Astrocyte (in vitro differentiated cells and primary cell): ENCODE results near the gene GIPC1. TPM values are rescaled to one million over a fixed set of nuclear protein-coding genes. Genes with fewer than 3 reads are reported as not detected.

Experiments used
- DNase-seq: peaks from one replicate; pipeline ENCODE4 v3.0.0-alpha.2; 2010; ENCODE audit warnings: low read depth
- FAIRE-seq: peaks from 2 replicates; lab custom pipeline; 2011; peaks lifted over from hg19 to GRCh38; lab: Jason Lieb, UNC
- H2AFZ ChIP-seq: 2 replicates; pipeline ENCODE4 v1.6.0; 2012; ENCODE audit warnings: low read depth, low read length, inconsistent platforms
- H3K27ac ChIP-seq: 2 replicates; pipeline ENCODE4 v1.5.1; 2011; ENCODE audit warnings: low read depth, low read length, inconsistent platforms
- H3K27me3 ChIP-seq: 2 replicates; pipeline ENCODE4 v1.6.0; 2011; ENCODE audit warnings: low read length, inconsistent platforms; ENCODE audit not compliant: insufficient read depth
- H3K36me3 ChIP-seq: 2 replicates; pipeline ENCODE4 v1.5.1; 2011; ENCODE audit warnings: low read length, inconsistent platforms; ENCODE audit not compliant: insufficient read depth
- H3K4me1 ChIP-seq: 2 replicates; pipeline ENCODE4 v1.5.1; 2011; ENCODE audit warnings: low read length, inconsistent platforms; ENCODE audit not compliant: insufficient read depth
- H3K4me2 ChIP-seq: 2 replicates; pipeline ENCODE4 v1.6.0; 2012; ENCODE audit warnings: low read length, inconsistent platforms
- H3K4me3 ChIP-seq: 2 replicates; pipeline ENCODE4 v1.5.1; 2011; ENCODE audit warnings: low read depth, mild to moderate bottlenecking, low read length, inconsistent platforms; ENCODE audit not compliant: insufficient read depth
- H3K79me2 ChIP-seq: 2 replicates; pipeline ENCODE4 v1.6.0; 2012; ENCODE audit warnings: mild to moderate bottlenecking, low read length, inconsistent platforms; ENCODE audit not compliant: insufficient read depth
- H3K9ac ChIP-seq: 2 replicates; pipeline ENCODE4 v1.6.0; 2012; ENCODE audit warnings: mild to moderate bottlenecking, low read length, inconsistent platforms
- H3K9me3 ChIP-seq: 2 replicates; pipeline ENCODE4 v1.5.1; 2012; ENCODE audit warnings: low read depth, mild to moderate bottlenecking, low read length, inconsistent platforms; ENCODE audit not compliant: insufficient read depth
- H4K20me1 ChIP-seq: 2 replicates; pipeline ENCODE4 v1.6.0; 2012; ENCODE audit warnings: low read length, inconsistent platforms; ENCODE audit not compliant: insufficient read depth
- H3K27ac Mint-ChIP-seq: one replicate; pipeline ENCODE4 v1.8.0; 2021; ENCODE audit warnings: mild to moderate bottlenecking, mixed read lengths; ENCODE audit not compliant: unreplicated experiment
- H3K27me3 Mint-ChIP-seq: one replicate; pipeline ENCODE4 v1.8.0; 2021; ENCODE audit warnings: low read depth, mixed read lengths; ENCODE audit not compliant: unreplicated experiment
- H3K36me3 Mint-ChIP-seq: one replicate; pipeline ENCODE4 v1.8.0; 2021; ENCODE audit warnings: low read depth, mixed read lengths; ENCODE audit not compliant: unreplicated experiment
- H3K4me1 Mint-ChIP-seq: one replicate; pipeline ENCODE4 v1.8.0; 2021; ENCODE audit warnings: low read depth, mixed read lengths; ENCODE audit not compliant: unreplicated experiment
- H3K4me3 Mint-ChIP-seq: one replicate; pipeline ENCODE4 v1.8.0; 2021; ENCODE audit warnings: mild to moderate bottlenecking, moderate library complexity, mixed read lengths; ENCODE audit not compliant: unreplicated experiment
- H3K9me3 Mint-ChIP-seq: one replicate; pipeline ENCODE4 v1.8.0; 2021; ENCODE audit warnings: mild to moderate bottlenecking, mixed read lengths; ENCODE audit not compliant: unreplicated experiment
- EZH2 ChIP-seq: IDR thresholded peaks from 2 replicates; pipeline ENCODE4 v1.6.1; 2012; ENCODE audit warnings: mild to moderate bottlenecking, low read length, inconsistent platforms; ENCODE audit not compliant: insufficient read depth
- total RNA-seq: library from RNA; stranded (reverse); gene quantifications from 2 replicates; pipeline ENCODE4 v1.2.1, GENCODE V29; 2021
- TF ChIP-seq, protein P1 (sequence below): IDR thresholded peaks from 2 replicates; pipeline ENCODE4 v1.5.1; 2011; ENCODE audit warnings: low read depth, mild to moderate bottlenecking, inconsistent platforms, low read length, moderate library complexity; ENCODE audit not compliant: insufficient read depth

The GIPC1 gene
- total RNA-seq, 1 donor from 2014 or later, result 169 TPM

DNA sequence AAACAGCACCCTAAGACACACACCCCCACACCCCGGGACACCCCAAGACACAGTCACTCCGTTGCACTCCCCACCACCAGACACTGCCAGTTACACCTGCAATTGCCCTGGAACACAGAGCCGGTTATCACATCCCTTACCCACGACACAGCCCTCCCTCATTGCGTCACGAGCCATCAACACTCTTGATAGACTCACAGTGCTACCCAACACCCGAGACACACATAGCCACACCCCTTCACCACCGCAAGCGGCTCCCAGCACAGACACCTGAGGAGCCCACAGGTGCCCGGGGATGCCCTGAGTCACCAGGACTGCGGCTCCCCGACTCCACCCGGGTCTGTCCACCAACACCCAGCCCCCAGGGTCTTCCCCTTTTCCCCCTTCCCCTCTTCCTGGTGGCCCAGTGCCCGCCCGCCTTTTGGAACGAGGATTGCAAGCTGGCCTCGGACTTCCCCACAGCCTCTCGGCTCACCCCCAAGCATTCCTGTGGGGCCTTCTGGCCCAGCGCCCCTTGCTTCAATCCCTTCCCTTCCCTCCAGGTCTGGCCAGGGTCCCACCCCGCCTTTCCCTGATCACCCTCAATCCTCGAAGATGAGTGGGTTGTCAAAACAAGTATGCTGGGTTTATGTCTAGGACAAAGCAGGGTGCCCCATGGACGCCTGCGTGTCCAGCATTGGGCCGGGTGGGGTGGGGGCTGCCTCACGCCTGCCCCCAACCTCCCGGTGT lies 19.1 kb downstream of the GIPC1 start:
- Histone ChIP-seq H3K9ac (no peak overlapping the region), H3K9me3 (no peaks in the 10 kb centered on the region), H4K20me1 (peaks cover 60% of the 10 kb centered on the region), H2AFZ (no peak overlapping the region), H3K4me1 (peaks cover 17% of the 10 kb centered on the region), H3K79me2 (no peaks in the 10 kb centered on the region), H3K4me2 (no peak overlapping the region), H3K4me3 (no peak overlapping the region), H3K27ac (no peak overlapping the region), H3K27me3 (peaks cover 11% of the 10 kb centered on the region), H3K36me3 (peaks cover 5% of the 10 kb centered on the region)
- peaks cover 4% of the 10 kb centered on the region for H3K36me3 Mint-ChIP-seq
- DNase-seq, result peak; percentile 68
- H3K27ac Mint-ChIP-seq, result peak overlapping the region; percentile 68
- H3K9me3 Mint-ChIP-seq, result no peaks in the 10 kb centered on the region
- TF ChIP-seq EZH2, result no peak
- TF ChIP-seq, protein P1, sequence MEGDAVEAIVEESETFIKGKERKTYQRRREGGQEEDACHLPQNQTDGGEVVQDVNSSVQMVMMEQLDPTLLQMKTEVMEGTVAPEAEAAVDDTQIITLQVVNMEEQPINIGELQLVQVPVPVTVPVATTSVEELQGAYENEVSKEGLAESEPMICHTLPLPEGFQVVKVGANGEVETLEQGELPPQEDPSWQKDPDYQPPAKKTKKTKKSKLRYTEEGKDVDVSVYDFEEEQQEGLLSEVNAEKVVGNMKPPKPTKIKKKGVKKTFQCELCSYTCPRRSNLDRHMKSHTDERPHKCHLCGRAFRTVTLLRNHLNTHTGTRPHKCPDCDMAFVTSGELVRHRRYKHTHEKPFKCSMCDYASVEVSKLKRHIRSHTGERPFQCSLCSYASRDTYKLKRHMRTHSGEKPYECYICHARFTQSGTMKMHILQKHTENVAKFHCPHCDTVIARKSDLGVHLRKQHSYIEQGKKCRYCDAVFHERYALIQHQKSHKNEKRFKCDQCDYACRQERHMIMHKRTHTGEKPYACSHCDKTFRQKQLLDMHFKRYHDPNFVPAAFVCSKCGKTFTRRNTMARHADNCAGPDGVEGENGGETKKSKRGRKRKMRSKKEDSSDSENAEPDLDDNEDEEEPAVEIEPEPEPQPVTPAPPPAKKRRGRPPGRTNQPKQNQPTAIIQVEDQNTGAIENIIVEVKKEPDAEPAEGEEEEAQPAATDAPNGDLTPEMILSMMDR, result no peak
- FAIRE-seq, result no peak
- H3K4me3 Mint-ChIP-seq, result peak overlapping the region; percentile 61
- no peaks in the 10 kb centered on the region for H3K27me3 Mint-ChIP-seq
- H3K4me1 Mint-ChIP-seq, result peaks cover 10% of the 10 kb centered on the region

DNA sequence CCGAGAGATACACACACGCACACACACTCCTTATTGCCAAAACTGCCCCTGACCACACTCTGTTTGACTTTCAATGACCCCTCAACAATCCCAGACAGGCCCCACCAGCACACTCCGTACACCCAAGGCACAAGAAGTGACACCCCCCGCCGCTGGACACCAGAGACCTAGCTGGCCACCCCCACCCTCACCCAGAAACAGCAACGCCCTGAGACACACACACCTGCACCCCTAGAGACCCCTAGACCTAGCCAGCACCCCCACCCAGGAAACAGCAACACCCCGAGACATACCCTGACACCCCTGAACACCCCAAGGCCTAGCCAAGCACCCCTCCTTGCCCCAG lies 19.6 kb downstream of the GIPC1 start:
- no peak overlapping the region for H3K27ac ChIP-seq
- no peak for FAIRE-seq

More for the DNA sequence above, 19.6 kb downstream of the GIPC1 start:
- H3K4me2 ChIP-seq, result no peak overlapping the region
- no peaks in the 10 kb centered on the region for H3K27me3 Mint-ChIP-seq
- peaks cover 10% of the 10 kb centered on the region for H3K4me1 Mint-ChIP-seq
- H3K4me3 ChIP-seq, result no peak overlapping the region
- H3K36me3 ChIP-seq, result peaks cover 5% of the 10 kb centered on the region
- peaks cover 56% of the 10 kb centered on the region for H4K20me1 ChIP-seq
- H3K9me3 Mint-ChIP-seq, result no peaks in the 10 kb centered on the region
- DNase-seq, result no peak
- H3K36me3 Mint-ChIP-seq, result peaks cover 2% of the 10 kb centered on the region
- H3K79me2 ChIP-seq, result no peaks in the 10 kb centered on the region
- no peak overlapping the region for H2AFZ ChIP-seq
- H3K4me3 Mint-ChIP-seq, result peak overlapping the region; percentile 61
- TF ChIP-seq, protein P1, result no peak
- TF ChIP-seq EZH2, result no peak
- peaks cover 11% of the 10 kb centered on the region for H3K27me3 ChIP-seq
- H3K9ac ChIP-seq, result no peak overlapping the region
- peak overlapping the region; percentile 68 for H3K27ac Mint-ChIP-seq
- H3K4me1 ChIP-seq, result peaks cover 17% of the 10 kb centered on the region
- no peaks in the 10 kb centered on the region for H3K9me3 ChIP-seq
